K562 (cell line): ENCODE measurements around the gene KMT2D. TPM values are rescaled to one million over a fixed set of nuclear protein-coding genes. Genes with fewer than 3 reads are reported as not detected.

Experiments used
- EGR1 ChIP-seq: fragments of 450-650 bp; conservative IDR thresholded peaks from 2 replicates; pipeline ENCODE4 v1.6.1; 2017; ENCODE audit warnings: mild to moderate bottlenecking
- GABPA ChIP-seq: fragments of 200-800 bp; sonication (Bioruptor generic); conservative IDR thresholded peaks from 2 replicates; pipeline ENCODE4 v1.6.1; 2016; ENCODE audit warnings: low read depth, missing genetic modification characterization, missing compliant biosample characterization
- HMG20B ChIP-seq: fragments of 250-450 bp; sonication (Bioruptor Pico); IDR thresholded peaks from 2 replicates; pipeline ENCODE4 v1.5.0; 2021; ENCODE audit warnings: mild to moderate bottlenecking
- HNRNPH1 ChIP-seq: fragments of 200-400 bp; formaldehyde crosslinking; optimal IDR thresholded peaks from 2 replicates; pipeline ENCODE3; 2017; ENCODE audit warnings: low read depth, mild to moderate bottlenecking, low read length, moderate library complexity
- MGA ChIP-seq: fragments of 450-650 bp; IDR thresholded peaks from 2 replicates; pipeline ENCODE4 v1.6.1; 2016; ENCODE audit warnings: mild to moderate bottlenecking, moderate library complexity
- NR4A1 ChIP-seq, 2 experiments: fragments of 250-450 bp in 1 of 2; fragments of 450-650 bp in 1 of 2; sonication (Bioruptor Pico) in 1 of 2; IDR thresholded peaks; 2 replicates each; pipeline versions ENCODE4 v1.4.0 to v1.6.1; 2016 to 2020; ENCODE audit warnings: mild to moderate bottlenecking in 2 of 2, missing compliant biosample characterization in 1 of 2, missing genetic modification characterization in 1 of 2, moderate library complexity in 1 of 2
- PHF21A ChIP-seq: fragments of 450-650 bp; IDR thresholded peaks from 2 replicates; pipeline ENCODE4 v1.6.1; 2017; ENCODE audit warnings: low read depth, borderline replicate concordance
- SPI1 ChIP-seq: IDR thresholded peaks from 2 replicates; pipeline ENCODE4 v1.6.1; 2011; ENCODE audit warnings: low read depth, low read length, control low read depth, borderline replicate concordance
- TSHZ1 ChIP-seq: fragments of 250-450 bp; sonication (Bioruptor Pico); IDR thresholded peaks from 2 replicates; pipeline ENCODE4 v1.4.0; 2020; ENCODE audit warnings: mild to moderate bottlenecking, moderate library complexity
- ZNF134 ChIP-seq: fragments of 250-450 bp; sonication (Bioruptor Pico); conservative IDR thresholded peaks from 2 replicates; pipeline ENCODE4 v1.4.0; 2020
- ZNF140 ChIP-seq: fragments of 250-450 bp; sonication (Bioruptor Pico); IDR thresholded peaks from 2 replicates; pipeline ENCODE4 v1.8.0; 2021; ENCODE audit warnings: moderate library complexity, mild to moderate bottlenecking, inconsistent platforms
- ZNF57 ChIP-seq: fragments of 450-650 bp; formaldehyde crosslinking; IDR thresholded peaks from 2 replicates; pipeline ENCODE4 v1.4.0; 2020; ENCODE audit warnings: mild to moderate bottlenecking, moderate library complexity
- polyA plus RNA-seq, 8 experiments: library from polyadenylated mRNA; depleted of rRNA in 4 of 8; stranded (reverse) in 5 of 8; unstranded in 3 of 8; fragments of >200 nt; fragmentation: Nextera tagmentation in 2 of 8; fragmentation: Illumina TruSeq in 1 of 8; extraction: Ambion mirVana in 2 of 8; extraction: Trizol in 1 of 8; gene quantifications; 2 replicates each; pipeline versions ENCODE4 v1.2.1 to v1.2.3, GENCODE V29; 2011 to 2014; ENCODE audit warnings: inconsistent platforms in 1 of 8, missing spikeins in 1 of 8
- total RNA-seq, 7 experiments: library from RNA; depleted of rRNA in 6 of 7; stranded (reverse); fragments of >200 nt in 6 of 7; fragmentation: Illumina TruSeq in 2 of 7; extraction: Trizol in 2 of 7; gene quantifications; 2 replicates each; pipeline versions ENCODE4 v1.2.1 to v1.2.3, GENCODE V29; 2011 to 2021; ENCODE audit warnings: low replicate concordance in 1 of 7

Gene KMT2D
- total and polyA plus RNA-seq, 9 of the 15 experiments (the other 6 are each of a cell fraction or from before 2014, with no cell fraction given), result 0.22 to 93.7 (median 13.7) TPM

GRCh38 chr12:49018261-49019119, 42.1 kb downstream of the KMT2D start, which contains the start of gene PRKAG1 (continued):
- TF ChIP-seq MGA (peak; percentile 82), HNRNPH1 (no peak), HMG20B (no peak), ZNF134 (CRISPR knock-in tag) (no peak), GABPA (tag) (peak; percentile 99), ZNF57 (no peak), SPI1 (peak; percentile 73; the same call in 1 of the 2 replicates), TSHZ1 (CRISPR knock-in tag) (no peak), EGR1 (peak; percentile 73), NR4A1 (CRISPR knock-in tag; IDR thresholded peaks at IDR 0.05) (0 out of 2 replicates have a peak, but pooled peaks have one; percentile 9), NR4A1 (tag; IDR thresholded peaks at IDR 0.05) (0 out of 2 replicates have a peak, but pooled peaks have one; percentile 25), ZNF140 (no peak), PHF21A (no peak)
